Activated CD8-positive, alpha-beta T cell treated with anti-CD3 and anti-CD28 coated beads, Interleukin-2, amount 10 ng/mL, durations not matched to agents 7 days and 5 days (primary cell): ENCODE results near the gene VASP. TPM values are rescaled to one million over a fixed set of nuclear protein-coding genes. Genes with fewer than 3 reads are reported as not detected.
A peak's percentile ranks its signal among the peaks of the same experiment; 100 is the strongest.
"Not testable (repeated sequence)": the region's sequence is repeated elsewhere in the genome, so short reads cannot be mapped to it uniquely, and the experiment has no call there.

Source experiments
- ATAC-seq: fragments of 150-1000 bp; cut with Tn5 transposase; one replicate; pipeline ENCODE4 v1.10.0; 2021; ENCODE audit warnings: moderate library complexity
- CTCF ChIA-PET: fragments of 350-600 bp; sonication (Branson Sonifier 250); formaldehyde crosslinking; loops from one replicate; lab custom pipeline; 2021; ENCODE audit warnings: antibody characterized with exemption; lab: Charles Lee
- POLR2A ChIA-PET: fragments of 350-600 bp; sonication (Branson Sonifier 250); formaldehyde crosslinking; loops from one replicate; lab custom pipeline; 2021; ENCODE audit warnings: antibody characterized with exemption; lab: Charles Lee
- DNase-seq: peaks from one replicate; pipeline ENCODE4 v3.0.0-alpha.2; 2020
- H3K27ac Mint-ChIP-seq: one replicate; pipeline ENCODE4 v1.8.0; 2021; ENCODE audit warnings: mild to moderate bottlenecking, mixed read lengths
- H3K27me3 Mint-ChIP-seq: one replicate; pipeline ENCODE4 v1.8.0; 2021; ENCODE audit warnings: low read depth, mixed read lengths
- H3K36me3 Mint-ChIP-seq: one replicate; pipeline ENCODE4 v1.8.0; 2021; ENCODE audit warnings: low read depth, mixed read lengths
- H3K4me1 Mint-ChIP-seq: one replicate; pipeline ENCODE4 v1.8.0; 2021; ENCODE audit warnings: low read depth, mixed read lengths
- H3K4me3 Mint-ChIP-seq: one replicate; pipeline ENCODE4 v1.8.0; 2021; ENCODE audit warnings: mild to moderate bottlenecking, mixed read lengths
- H3K9me3 Mint-ChIP-seq: one replicate; pipeline ENCODE4 v1.8.0; 2022; ENCODE audit warnings: mixed read lengths; ENCODE audit not compliant: insufficient read depth
- total RNA-seq, 2 experiments: library from RNA; stranded (reverse); gene quantifications; one replicate each; pipeline ENCODE4 v1.2.3, GENCODE V29; 2021

Gene VASP
- total RNA-seq, 2 experiments from 2014 or later = 215 to 222 TPM

DNA sequence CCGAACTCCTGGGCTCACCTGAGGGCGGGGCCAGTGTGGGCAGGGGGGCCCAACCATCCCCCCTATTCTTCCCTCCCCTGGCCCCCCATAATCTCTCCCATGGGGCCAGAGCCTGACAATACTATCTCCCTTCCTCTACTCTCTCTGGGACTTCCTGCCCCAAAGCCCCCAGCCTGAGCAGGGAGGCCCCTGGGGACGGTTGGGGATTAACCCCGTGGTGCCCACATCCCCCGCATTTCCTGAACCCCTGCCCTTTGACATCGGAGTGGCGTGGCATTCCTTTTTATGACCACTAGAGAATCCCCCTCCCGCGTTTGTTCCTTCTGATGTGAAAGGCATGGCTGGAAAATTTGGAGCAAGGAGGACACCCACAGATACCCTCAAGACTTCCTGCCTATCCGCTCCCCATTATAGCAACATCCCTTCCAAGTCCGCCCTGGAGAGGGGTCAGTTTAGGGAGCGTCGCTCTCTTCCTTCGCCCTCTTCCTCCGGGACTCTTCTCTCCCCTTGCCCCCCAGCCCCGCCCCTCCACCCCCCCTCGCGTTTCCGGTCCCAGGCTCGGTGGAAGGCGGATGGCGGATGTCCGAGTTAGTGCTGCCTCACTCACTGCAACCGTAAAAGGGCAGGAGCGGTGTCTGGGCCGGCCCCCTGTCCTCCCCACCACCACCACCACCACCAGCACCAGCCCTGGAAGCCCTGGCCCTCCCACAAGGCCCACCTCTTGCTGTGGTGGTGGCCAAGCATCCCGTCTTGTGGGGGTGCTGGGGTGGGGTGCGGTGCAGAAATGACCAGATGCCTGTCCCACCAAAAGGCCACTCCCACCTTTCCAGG, 1.8 kb downstream of the VASP start:
- ChIA-PET POLR2A (interaction anchor here (1.3 kb wide), 1 partner anchor 133 kb away, joined by 10 read pairs; no protein-coding TSS in a partner anchor), CTCF (interaction anchor here (1.0 to 1.7 kb wide), 6 partner anchors 10 to 133 kb away, joined by 3 to 10 read pairs (median 6); no protein-coding TSS in a partner anchor)
- Mint-ChIP-seq H3K36me3 (peaks cover 42% of the 10 kb centered on the region), H3K4me3 (peak overlapping the region; percentile 87), H3K27me3 (no peaks in the 10 kb centered on the region), H3K9me3 (no peaks in the 10 kb centered on the region), H3K27ac (peak overlapping the region; percentile 82), H3K4me1 (peaks cover 62% of the 10 kb centered on the region)
- peak; percentile 71 for DNase-seq
- no peak for ATAC-seq

DNA sequence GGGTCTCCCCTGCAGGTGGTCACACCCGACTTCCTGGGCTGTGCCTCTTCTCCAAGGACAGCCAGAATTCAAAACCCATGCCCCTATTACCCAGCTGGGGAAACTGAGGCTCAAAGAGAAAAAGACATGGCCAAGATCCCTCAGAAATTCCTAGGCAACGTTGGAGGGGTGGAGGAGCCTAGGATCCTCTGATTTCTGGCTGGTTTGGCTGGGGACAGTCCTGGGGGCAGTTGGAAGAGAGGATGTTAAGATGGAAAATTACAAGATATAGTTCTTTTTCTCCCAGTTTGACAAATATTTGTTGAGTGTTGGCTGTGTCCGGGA, 2.4 kb downstream of the VASP start:
- DNase-seq (no peak), ATAC-seq (no peak)
- peaks cover 42% of the 10 kb centered on the region for H3K36me3 Mint-ChIP-seq
- peak overlapping the region; percentile 82 for H3K27ac Mint-ChIP-seq
- ChIA-PET CTCF (interaction anchor here (0.7 to 1.7 kb wide), 5 partner anchors 10 to 133 kb away, joined by 3 to 10 read pairs (median 5); no protein-coding TSS in a partner anchor), POLR2A (no interaction called here)
- no peaks in the 10 kb centered on the region for H3K9me3 Mint-ChIP-seq
- peak overlapping the region; percentile 87 for H3K4me3 Mint-ChIP-seq
- peaks cover 68% of the 10 kb centered on the region for H3K4me1 Mint-ChIP-seq
- H3K27me3 Mint-ChIP-seq = no peaks in the 10 kb centered on the region

DNA sequence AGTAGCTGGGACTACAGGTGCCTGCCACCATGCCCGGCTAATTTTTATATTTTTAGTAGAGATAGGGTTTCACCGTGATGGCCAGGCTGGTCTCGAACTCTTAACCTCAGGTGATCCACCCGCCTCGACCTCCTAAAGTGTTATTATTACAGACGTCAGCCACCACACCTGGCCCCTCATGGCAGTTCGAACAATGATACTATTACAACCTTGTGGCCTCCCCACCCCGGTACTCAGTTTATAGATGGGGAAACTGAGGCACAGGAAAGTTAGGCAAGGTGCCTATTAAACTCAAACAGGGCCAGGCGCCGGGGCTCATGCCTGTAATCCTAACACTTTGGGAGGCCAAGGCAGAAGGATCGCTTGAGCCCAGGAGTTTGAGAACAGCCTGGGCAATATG, 3.1 kb downstream of the VASP start:
- H3K9me3 Mint-ChIP-seq, POLR2A ChIA-PET, H3K27me3 Mint-ChIP-seq, DNase-seq, ATAC-seq: not testable (repeated sequence)
- H3K27ac Mint-ChIP-seq = peak overlapping the region; percentile 49
- CTCF ChIA-PET = interaction anchor here (0.7 to 1.7 kb wide), 5 partner anchors 11 to 132 kb away, joined by 3 to 10 read pairs (median 5); no protein-coding TSS in a partner anchor
- peaks cover 70% of the 10 kb centered on the region for H3K4me1 Mint-ChIP-seq
- H3K36me3 Mint-ChIP-seq = peaks cover 43% of the 10 kb centered on the region
- peak overlapping the region; percentile 87 for H3K4me3 Mint-ChIP-seq

DNA sequence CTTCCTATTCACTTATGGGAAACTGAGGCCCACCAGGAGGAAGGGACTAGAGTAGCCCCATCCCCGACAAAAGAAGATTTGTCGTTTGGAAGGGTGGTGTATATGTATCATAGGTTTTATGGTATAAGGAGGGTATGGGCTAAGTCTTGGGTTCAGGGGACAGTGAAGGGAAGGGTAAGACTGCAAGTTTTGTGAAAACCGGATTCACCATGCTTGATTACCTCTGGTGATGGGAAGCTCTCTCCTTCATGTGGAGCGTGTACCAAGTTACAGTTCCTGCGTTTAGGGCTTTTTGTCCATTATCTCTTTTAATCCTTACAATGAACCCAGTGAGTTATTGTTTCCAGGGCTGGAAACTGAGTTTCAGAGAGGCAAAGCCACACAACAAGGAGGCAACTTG, 3.8 kb downstream of the VASP start:
- ATAC-seq (no peak), DNase-seq (no peak)
- Mint-ChIP-seq H3K4me3 (peak overlapping the region; percentile 87), H3K36me3 (peaks cover 47% of the 10 kb centered on the region), H3K27ac (peak overlapping the region; percentile 49), H3K9me3 (no peaks in the 10 kb centered on the region), H3K4me1 (peaks cover 70% of the 10 kb centered on the region), H3K27me3 (no peaks in the 10 kb centered on the region)
- ChIA-PET CTCF (interaction anchor here (1.3 to 1.7 kb wide), 2 partner anchors 26 to 131 kb away, joined by 3 to 10 read pairs; no protein-coding TSS in a partner anchor), POLR2A (no interaction called here)

DNA sequence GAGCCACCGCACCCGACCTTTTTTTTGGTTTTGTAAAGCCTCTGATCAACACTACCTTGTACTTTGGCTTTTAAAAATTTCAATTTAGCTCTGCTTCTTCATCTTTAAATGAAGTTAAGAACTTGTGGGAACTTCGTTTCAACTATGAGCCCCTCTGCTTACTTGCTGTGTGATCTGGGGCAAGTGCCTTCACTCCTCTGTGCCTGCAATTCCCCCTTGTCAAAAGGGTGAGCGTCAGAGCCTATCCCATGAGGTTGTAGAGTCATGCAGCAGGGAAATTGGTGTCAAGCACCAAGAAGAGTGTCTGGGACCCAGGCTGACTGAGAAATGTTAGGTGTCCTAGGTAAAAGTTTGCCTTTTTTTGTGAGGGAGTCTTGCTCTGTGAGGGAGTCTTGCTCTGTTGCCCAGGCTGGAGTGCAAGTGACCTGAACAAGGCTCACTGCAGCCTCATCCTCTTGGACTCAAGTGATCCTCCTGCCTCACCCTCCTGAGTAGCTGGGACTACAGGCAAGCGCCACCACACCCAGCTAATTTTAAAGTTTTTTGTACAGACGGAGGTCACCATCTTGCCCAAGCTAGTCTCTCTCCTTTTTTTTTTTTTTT, 5.7 kb downstream of the VASP start:
- no peak overlapping the region for H3K4me3 Mint-ChIP-seq
- ChIA-PET POLR2A (interaction anchor here (1.2 kb wide), 1 partner anchor 129 kb away, joined by 3 read pairs; no protein-coding TSS in a partner anchor), CTCF (interaction anchor here (1.4 to 1.9 kb wide), 2 partner anchors 45 to 129 kb away, joined by 4 to 8 read pairs; no protein-coding TSS in a partner anchor)
- peaks cover 52% of the 10 kb centered on the region for H3K36me3 Mint-ChIP-seq
- peak overlapping the region; percentile 78 for H3K27ac Mint-ChIP-seq
- no peaks in the 10 kb centered on the region for H3K9me3 Mint-ChIP-seq
- ATAC-seq (no peak), DNase-seq (no peak)
- peaks cover 78% of the 10 kb centered on the region for H3K4me1 Mint-ChIP-seq
- no peaks in the 10 kb centered on the region for H3K27me3 Mint-ChIP-seq

DNA sequence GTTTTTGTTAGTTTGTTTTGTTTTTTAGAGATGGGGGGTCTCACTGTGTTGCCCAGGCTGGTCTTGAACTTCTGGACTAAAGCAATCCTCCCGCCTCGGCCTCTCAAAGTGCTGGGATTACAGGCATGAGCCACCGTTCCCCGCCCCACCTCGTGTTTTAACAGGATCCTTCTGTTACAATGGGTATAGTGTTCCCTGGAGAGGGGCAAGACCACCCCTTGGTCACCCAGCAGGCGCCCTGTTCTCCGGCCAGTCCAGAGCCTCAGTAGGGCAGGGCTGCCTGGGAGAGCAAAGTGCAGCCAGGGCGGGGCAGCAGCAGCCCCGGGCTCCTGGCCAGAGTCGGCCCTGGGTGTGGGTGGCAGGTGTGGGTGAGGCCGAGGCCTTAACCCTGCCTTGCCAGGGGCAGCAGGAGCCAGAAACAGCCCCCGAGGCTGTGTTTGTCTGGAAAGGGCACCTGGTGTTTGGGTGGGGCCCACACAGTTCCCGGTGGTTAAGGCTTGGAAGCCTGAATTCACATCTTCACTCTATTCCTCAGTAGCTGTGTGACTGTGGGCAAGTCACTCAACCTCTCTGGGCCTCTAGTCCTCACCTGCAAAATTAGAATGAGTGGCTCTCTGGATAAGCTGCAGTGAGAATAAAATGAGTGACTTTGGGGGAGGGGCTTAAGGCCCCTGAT, 7.2 kb downstream of the VASP start:
- Mint-ChIP-seq H3K36me3 (peaks cover 54% of the 10 kb centered on the region), H3K27ac (peak overlapping the region; percentile 85), H3K9me3 (no peaks in the 10 kb centered on the region), H3K4me1 (peaks cover 77% of the 10 kb centered on the region), H3K27me3 (no peaks in the 10 kb centered on the region), H3K4me3 (peak overlapping the region; percentile 57)
- ATAC-seq (peak; percentile 30), DNase-seq (no peak)
- CTCF ChIA-PET = interaction anchor here (0.8 to 2.6 kb wide), 6 partner anchors 9 to 203 kb away, joined by 3 to 13 read pairs (median 6); no protein-coding TSS in a partner anchor
- POLR2A ChIA-PET = interaction anchor here (0.6 kb wide), 1 partner anchor 123 kb away, joined by 3 read pairs; no protein-coding TSS in a partner anchor

DNA sequence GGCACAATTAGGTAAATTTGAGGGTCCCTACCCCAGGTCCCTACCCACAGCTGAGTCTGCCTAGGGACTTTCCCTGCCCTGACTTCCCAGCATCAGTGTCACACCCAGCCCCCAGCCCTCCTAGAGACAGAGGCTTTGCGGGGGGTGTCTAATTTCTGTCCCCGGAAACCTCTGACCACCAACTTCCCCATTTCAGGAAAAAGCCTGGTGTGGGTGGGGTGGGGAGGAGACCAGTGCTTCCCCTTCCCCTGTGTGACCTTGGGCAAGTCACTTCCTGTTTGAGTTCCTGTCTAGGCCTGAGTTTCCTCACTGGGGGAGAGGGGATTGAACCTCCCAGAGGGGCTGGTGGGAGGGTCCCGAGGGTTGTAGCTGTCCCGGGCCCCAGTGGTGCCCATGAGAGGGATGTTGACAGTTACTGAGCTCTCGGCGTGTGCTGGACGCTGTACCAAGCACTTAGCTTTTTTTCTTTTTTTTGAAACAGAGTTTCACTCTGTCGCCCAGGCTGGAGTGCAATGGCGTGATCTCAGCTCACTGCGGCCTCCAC, 7.9 kb downstream of the VASP start:
- H3K4me3 Mint-ChIP-seq = peak overlapping the region; percentile 57
- peak overlapping the region; percentile 85 for H3K27ac Mint-ChIP-seq
- peak; percentile 41 for ATAC-seq
- CTCF ChIA-PET = interaction anchor here (0.7 to 2.6 kb wide), 9 partner anchors 9 to 202 kb away, joined by 3 to 13 read pairs (median 3); partner anchors contain the start of gene QPCTL
- no peak for DNase-seq
- H3K4me1 Mint-ChIP-seq = peaks cover 71% of the 10 kb centered on the region
- H3K27me3 Mint-ChIP-seq = no peaks in the 10 kb centered on the region
- peaks cover 52% of the 10 kb centered on the region for H3K36me3 Mint-ChIP-seq
- POLR2A ChIA-PET = interaction anchor here (0.6 kb wide), 1 partner anchor 123 kb away, joined by 3 read pairs; no protein-coding TSS in a partner anchor
- H3K9me3 Mint-ChIP-seq = no peaks in the 10 kb centered on the region

DNA sequence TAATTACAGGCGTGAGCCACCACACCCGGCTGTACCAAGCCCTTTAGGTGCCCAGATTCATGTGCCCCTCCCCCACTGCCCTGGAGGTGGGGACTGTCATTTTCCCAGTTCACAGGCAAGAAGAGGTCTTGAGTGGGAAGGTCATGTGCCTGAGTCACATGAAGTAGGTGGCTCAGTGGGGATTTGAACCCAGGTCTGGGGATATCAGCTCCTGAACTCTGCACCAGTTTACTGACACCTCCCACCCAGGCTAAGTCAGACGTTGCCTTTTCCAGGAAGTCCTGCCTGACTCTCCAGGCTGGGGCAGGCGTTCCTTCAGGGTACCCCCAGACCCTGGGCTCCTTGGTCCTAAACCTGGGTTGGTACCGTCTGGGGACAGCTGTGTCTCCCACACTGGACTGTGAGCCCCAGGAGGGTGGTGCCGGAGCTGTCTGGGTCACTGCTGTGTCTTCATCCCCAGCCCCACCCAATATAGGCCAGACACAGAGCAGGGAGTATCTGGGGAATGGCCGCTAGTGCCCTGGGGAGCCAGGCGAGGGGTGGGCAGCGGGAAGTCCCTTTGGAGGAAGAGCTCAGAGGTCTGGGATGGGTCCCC, 8.6 kb downstream of the VASP start:
- peak overlapping the region; percentile 57 for H3K4me3 Mint-ChIP-seq
- no peak for DNase-seq
- peak overlapping the region; percentile 85 for H3K27ac Mint-ChIP-seq
- peaks cover 50% of the 10 kb centered on the region for H3K36me3 Mint-ChIP-seq
- H3K4me1 Mint-ChIP-seq = peaks cover 69% of the 10 kb centered on the region
- no peak for ATAC-seq
- no peaks in the 10 kb centered on the region for H3K9me3 Mint-ChIP-seq
- CTCF ChIA-PET = interaction anchor here (0.7 to 2.6 kb wide), 10 partner anchors 9 to 201 kb away, joined by 3 to 13 read pairs (median 3); partner anchors contain the start of gene QPCTL
- H3K27me3 Mint-ChIP-seq = no peaks in the 10 kb centered on the region
- POLR2A ChIA-PET = no interaction called here

DNA sequence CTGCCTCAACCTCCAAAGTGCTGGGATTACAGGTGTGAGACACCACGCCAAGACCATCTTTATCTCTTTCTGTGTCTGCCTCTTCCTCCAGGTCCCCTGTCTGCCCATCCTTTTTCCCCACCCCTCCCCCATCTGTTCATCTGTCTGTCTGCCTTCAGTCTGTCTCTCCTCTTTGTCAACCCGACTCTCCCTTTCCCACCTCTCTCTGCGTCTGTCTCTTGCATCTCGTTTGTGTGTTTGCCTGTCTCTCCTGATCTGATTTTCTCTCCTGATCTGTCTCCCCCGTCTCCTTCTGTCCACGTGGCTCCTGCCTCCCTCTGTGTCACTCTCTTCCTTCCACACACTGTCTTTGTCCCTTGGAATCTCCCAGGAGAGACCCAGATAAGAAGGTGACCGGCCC, 10.0 kb downstream of the VASP start:
- CTCF ChIA-PET = interaction anchor here (1.1 kb wide), 1 partner anchor 78 kb away, joined by 3 read pairs; no protein-coding TSS in a partner anchor
- ATAC-seq = no peak
- no peak for DNase-seq
- Mint-ChIP-seq H3K36me3 (peaks cover 46% of the 10 kb centered on the region), H3K9me3 (no peaks in the 10 kb centered on the region), H3K4me1 (peaks cover 63% of the 10 kb centered on the region), H3K27me3 (no peaks in the 10 kb centered on the region), H3K4me3 (no peak overlapping the region), H3K27ac (peak overlapping the region; percentile 71)
- POLR2A ChIA-PET = no interaction called here

DNA sequence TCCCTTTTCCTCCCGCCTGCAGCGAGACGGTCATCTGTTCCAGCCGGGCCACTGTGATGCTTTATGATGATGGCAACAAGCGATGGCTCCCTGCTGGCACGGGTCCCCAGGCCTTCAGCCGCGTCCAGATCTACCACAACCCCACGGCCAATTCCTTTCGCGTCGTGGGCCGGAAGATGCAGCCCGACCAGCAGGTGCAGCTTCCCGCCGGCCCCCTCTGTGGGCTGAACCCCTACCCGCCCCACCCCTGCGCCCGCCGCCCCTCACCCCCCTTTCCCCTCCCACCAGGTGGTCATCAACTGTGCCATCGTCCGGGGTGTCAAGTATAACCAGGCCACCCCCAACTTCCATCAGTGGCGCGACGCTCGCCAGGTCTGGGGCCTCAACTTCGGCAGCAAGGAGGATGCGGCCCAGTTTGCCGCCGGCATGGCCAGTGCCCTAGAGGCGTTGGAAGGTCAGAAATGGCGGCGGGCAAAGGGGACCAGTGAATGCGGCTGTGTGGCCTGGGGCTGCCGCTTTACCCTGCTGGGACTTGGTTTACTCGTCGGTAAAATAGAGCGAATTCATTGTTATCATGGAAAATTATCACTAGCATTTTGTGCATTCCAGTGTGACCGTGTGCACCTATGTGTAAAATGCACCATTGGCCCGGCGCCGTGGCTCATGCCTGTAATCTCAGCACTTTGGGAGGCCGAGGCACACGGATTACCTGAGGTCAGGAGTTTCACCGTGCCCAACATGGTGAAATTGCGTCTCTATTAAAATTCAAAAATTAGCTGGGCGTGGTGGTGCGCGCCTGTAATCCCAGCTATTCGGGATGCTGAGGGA, 10.6 kb downstream of the VASP start:
- peaks cover 63% of the 10 kb centered on the region for H3K4me1 Mint-ChIP-seq
- no peaks in the 10 kb centered on the region for H3K27me3 Mint-ChIP-seq
- DNase-seq = no peak
- peak overlapping the region; percentile 71 for H3K27ac Mint-ChIP-seq
- H3K4me3 Mint-ChIP-seq = no peak overlapping the region
- peaks cover 48% of the 10 kb centered on the region for H3K36me3 Mint-ChIP-seq
- CTCF ChIA-PET = no interaction called here
- ATAC-seq = no peak
- no peaks in the 10 kb centered on the region for H3K9me3 Mint-ChIP-seq
- POLR2A ChIA-PET = no interaction called here
